HG02840 (cell line): ENCODE data around the gene NR6A1.
"Not testable (repeated sequence)": the region's sequence is repeated elsewhere in the genome, so short reads cannot be mapped to it uniquely, and the experiment has no call there.

ENCODE experiments used
- ATAC-seq: cut with Tn5 transposase; IDR thresholded peaks from one replicate; pipeline ENCODE4 v1.9.1; 2021; ENCODE audit warnings: mild to moderate bottlenecking, moderate library complexity, moderate number of reproducible peaks; ENCODE audit not compliant: unreplicated experiment, low FRiP score

NR6A1 gene

GRCh38 chr9:124734741-124735083 lies 36.4 kb downstream of the NR6A1 start:
- not testable (repeated sequence) for ATAC-seq

GRCh38 chr9:124733964-124734740 lies 37.0 kb downstream of the NR6A1 start:
- ATAC-seq: no peak

GRCh38 chr9:124730772-124731171 lies 40.3 kb downstream of the NR6A1 start:
- ATAC-seq: no peak

- ATAC-seq: no peak
These were observed 44.2 kb downstream of the NR6A1 start for GRCh38 chr9:124726886-124727285.

GRCh38 chr9:124725068-124725452 lies 46.1 kb downstream of the NR6A1 start:
- no peak for ATAC-seq

GRCh38 chr9:124724415-124725067 lies 46.6 kb downstream of the NR6A1 start:
- no peak for ATAC-seq

GRCh38 chr9:124723352-124723751 lies 47.8 kb downstream of the NR6A1 start:
- ATAC-seq: no peak

- no peak for ATAC-seq
These were observed 49.8 kb downstream of the NR6A1 start for GRCh38 chr9:124721109-124721906.

GRCh38 chr9:124720429-124721108 lies 50.5 kb downstream of the NR6A1 start:
- no peak for ATAC-seq

- ATAC-seq: no peak
These were observed 52.2 kb downstream of the NR6A1 start for GRCh38 chr9:124718928-124719327.

- no peak for ATAC-seq
These were observed 53.5 kb downstream of the NR6A1 start for GRCh38 chr9:124717597-124717996.

- no peak for ATAC-seq
These were observed 54.3 kb downstream of the NR6A1 start for GRCh38 chr9:124716808-124717207.

- ATAC-seq: no peak
These were observed 60.3 kb downstream of the NR6A1 start for GRCh38 chr9:124710766-124711165.

- ATAC-seq: no peak
These were observed 61.8 kb downstream of the NR6A1 start for GRCh38 chr9:124709292-124709690.

- ATAC-seq: no peak
These were observed 62.3 kb downstream of the NR6A1 start for GRCh38 chr9:124708633-124709291.

GRCh38 chr9:124708074-124708473 lies 63.0 kb downstream of the NR6A1 start:
- ATAC-seq: no peak

- ATAC-seq: no peak
These were observed 63.4 kb downstream of the NR6A1 start for GRCh38 chr9:124707666-124708065.

- ATAC-seq: no peak
These were observed 64.4 kb downstream of the NR6A1 start for GRCh38 chr9:124706685-124707084.

GRCh38 chr9:124699575-124699974 lies 71.5 kb downstream of the NR6A1 start:
- no peak for ATAC-seq

GRCh38 chr9:124698265-124698664 lies 72.8 kb downstream of the NR6A1 start:
- no peak for ATAC-seq
